NCI-H2081 treated with DMSO at 0.1 percent for 48 hours (cell line): Measurements from ENCODE around the gene LHFPL5.

Experiments
- DNase-seq: peaks from one replicate; lab custom pipeline; 2025; lab: John Stamatoyannopoulos, UW

LHFPL5 gene

DNA sequence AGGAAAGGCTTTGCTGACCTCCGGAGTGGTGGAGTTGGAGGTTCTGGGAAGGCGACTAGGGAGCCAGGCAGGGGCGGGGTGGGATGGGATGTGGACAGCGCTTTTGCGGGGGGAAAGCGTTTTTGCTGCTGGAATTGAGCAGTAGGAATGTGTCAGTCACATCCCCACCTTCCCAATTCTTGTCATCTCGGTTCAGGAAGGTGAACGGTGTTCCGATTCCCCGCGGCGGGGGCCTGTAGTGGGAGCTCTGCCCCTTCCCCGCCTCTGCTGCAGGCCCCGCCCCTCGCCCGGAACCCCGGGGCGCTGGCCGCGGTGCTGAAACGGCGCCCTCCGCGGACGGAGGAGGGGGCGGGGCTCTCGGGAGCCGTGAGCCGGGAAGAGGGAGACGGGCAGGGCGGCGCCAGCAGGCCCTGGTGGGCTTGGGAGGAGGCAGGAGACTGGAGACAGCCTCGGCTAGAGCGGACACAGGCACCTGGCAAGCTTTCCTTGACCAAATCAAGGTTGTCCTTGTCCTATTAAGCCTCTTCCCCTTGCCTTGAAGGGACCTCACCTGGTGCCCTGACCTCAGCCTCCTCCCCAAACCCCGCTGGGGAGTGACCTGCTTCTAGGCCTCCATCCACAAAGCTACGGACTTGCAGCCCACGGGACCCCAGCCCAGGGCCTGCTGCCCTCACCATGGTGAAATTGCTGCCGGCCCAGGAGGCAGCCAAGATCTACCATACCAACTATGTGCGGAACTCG lies at the start of gene LHFPL5:
Gene LHFPL5 (plus strand): TSS at position 357 of the 741 bp plus-strand sequence. CDS start 319 bp downstream, at position 676.
- DNase-seq, result peak; percentile 6

DNA sequence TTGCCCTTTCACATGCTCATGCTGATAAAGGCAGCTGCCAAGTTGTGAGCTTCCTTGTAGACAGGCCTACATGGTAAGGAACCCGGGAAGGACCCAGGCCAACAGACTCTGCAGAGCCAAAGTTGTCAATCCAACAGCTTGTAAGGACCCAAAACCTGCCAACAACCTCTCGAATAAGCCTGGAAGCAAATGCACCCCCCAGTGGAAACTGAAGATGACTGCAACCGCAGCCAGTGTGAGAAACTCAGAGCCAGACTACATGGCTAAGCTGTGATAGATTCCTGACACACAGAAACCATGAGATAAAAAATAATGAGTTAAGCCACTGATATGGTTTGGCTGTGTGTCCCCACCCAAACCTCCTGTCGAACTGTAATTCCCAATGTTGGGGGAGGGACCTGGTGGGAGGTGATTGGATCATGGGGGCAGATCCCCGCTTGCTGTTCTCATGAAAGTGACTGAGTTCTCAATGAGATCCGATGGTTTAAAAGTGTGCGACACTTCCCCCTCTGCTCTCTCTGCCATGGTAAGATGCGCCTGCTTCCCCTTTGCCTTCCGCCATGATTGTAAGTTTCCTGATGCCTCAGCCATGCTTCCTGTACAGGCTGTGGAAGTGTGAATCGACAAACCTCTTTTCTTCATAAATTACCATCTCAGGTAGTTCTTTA lies 47.6 kb upstream of the LHFPL5 start:
- no peak for DNase-seq

DNA sequence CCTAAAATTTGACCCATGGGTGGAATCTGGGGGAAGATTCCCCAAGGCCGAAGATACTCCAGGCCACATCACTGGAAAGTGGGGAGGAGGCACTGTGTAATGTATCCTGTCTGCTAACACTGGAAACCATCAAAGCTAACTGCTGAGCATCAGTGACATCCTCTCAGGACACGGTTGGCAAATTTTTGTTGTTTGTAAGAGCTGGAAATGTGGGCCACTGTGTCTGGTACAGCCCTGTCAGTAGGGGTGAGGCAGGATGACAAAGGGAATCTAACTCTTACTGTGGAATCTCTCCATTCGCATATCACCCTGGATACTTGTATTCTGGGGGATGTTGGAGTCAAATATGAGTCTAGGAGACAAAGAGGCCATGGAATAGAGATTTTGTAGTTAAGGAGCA lies 45.7 kb upstream of the LHFPL5 start:
- DNase-seq, result no peak

DNA sequence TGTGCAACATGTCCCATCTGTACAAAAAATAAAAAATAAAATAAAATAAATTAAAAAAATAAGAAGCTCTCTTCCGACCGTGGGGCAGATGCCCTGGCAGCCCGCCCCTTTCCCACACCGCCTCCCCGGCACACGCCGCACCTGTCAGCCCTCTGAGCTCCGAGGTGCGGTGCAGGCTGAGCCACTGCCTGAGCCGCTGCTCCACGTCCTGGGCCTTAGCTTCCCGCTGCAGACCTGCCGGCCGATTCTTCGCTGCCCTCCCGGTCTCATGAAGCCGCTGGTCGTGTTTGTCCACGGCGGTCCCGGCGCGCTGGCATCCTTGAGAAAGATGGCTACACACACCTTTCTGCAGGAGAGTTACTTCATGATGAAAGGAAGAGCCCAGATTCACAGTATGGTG lies 39.4 kb upstream of the LHFPL5 start:
- DNase-seq, result no peak

DNA sequence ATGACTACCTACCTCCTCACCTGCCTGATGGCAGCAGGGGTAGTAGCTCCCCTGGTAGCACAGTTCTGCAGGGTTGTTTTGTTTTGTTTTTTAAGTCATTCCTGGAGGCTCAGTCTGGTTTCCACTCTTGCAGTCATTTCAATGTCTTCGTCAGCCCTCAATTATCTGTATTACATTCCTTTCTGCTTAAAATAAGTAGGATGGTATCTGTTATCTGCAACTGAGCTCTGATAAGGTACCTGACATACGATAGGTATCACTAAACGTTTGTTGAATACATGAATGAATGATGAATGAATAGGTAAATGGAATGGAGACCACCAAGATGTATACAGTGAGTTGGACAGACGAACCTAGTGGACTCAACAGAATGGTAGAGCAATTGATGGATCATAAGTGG lies 35.9 kb upstream of the LHFPL5 start:
- no peak for DNase-seq

DNA sequence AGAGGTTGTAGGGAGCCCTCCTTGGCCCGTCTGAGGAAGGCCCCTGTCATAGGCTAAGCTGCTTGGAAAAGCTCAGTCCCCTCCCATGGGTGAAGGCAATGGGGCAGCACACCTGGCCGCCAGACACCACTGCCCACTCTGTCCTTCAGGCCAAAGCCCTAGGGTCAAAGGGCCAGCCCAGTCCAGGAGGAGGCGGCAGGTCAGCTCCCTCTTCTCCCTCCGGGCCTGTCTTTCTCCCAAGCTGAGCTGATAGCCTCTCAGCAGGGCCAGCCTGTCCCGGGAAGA lies 33.9 kb upstream of the LHFPL5 start:
- DNase-seq, result no peak

DNA sequence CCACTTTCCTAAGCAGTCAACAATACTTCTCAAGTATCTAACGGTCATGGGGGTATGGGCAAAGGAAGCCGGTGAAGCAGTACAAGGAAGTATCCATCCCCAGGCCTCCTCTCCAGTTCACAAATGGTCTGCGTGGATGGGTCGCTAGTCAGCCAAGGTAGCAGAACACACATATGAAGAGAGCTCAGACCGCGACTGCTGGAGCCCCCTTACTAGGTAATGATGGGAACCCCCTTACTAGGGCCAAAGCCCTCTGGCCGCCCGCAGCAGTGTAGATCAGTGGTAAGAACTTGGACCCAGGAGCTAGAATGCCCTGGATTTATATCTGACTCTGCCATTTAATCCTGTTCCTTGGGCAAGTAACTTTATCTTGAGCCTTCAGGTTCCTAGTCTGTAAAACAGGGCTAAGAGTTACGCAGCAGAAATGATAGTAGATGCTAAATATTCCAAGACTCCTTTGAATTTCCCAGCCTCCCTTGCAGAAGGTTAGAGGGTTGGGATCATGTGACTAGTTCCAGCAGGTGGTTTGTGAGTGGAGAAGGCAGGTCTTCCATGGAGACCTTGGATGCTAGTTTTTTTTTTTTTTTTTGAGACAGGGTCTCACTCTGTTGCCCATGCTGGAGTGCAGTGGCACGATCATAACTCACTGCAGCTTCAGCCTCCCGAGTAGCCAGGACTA lies 30.9 kb upstream of the LHFPL5 start:
- DNase-seq, result no peak

DNA sequence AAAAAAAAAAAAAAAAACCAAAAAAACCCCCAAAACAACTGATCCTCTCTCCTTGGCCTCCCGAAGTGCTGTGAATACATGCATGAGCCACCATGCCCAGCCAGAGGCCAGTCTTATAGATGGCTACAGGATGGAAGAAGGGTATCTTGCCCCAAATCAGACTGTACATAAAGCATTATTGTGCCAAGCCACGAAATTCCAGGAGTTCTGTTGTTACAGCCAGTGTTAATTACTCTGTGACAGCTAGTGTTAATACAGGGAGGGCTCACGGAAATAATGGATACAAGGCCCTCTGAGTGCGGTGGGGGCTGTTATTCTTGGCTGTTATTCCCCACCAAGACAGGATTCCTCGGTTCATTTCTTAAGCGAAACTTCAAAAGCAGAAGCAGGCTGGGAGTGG lies 30.1 kb upstream of the LHFPL5 start:
- DNase-seq, result no peak

DNA sequence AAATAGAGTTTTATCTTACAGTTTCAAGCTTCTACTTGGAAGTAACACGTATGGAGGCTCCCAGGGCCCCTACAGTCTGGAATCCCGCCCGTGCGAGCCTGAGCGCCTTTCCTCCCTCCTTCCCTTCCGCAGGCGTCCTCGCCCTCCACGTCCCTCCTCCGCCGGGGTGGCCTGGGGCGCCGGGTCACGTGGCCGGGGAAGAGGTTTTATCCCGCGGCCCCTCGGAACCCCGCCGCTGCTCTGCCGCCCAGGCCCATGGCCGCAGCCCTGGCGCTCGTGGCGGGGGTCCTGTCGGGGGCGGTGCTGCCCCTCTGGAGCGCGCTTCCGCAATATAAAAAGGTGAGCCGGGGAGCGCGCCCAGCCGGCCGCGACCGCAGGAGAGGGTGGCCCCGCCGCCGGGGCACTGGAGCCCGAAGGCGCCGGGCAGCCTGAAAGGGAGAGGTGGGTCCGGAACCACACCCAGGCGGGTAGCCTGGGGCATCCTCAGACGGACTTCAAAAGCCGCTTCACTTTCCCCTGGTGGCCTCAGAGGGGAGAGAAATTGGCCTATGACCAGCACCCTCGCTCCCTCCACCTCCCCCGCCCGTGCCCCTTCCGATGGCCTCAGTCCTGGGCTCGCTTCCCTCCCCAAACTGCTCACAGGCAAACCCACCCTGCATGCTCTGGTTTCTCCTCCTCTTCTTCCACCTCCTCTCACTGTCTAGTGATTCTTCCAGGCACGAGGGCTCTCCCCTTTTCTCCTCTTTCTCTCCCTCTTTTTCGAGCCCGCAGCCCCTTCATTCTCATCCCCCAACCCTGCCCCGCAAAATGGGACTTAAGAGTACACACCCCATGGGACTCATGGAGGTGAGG lies 28.6 kb upstream of the LHFPL5 start, which contains the start of gene CLPSL2:
Gene CLPSL2 (plus strand): TSS at position 235 of the 852 bp plus-strand sequence. CDS start 21 bp downstream, at position 256.
- no peak for DNase-seq

DNA sequence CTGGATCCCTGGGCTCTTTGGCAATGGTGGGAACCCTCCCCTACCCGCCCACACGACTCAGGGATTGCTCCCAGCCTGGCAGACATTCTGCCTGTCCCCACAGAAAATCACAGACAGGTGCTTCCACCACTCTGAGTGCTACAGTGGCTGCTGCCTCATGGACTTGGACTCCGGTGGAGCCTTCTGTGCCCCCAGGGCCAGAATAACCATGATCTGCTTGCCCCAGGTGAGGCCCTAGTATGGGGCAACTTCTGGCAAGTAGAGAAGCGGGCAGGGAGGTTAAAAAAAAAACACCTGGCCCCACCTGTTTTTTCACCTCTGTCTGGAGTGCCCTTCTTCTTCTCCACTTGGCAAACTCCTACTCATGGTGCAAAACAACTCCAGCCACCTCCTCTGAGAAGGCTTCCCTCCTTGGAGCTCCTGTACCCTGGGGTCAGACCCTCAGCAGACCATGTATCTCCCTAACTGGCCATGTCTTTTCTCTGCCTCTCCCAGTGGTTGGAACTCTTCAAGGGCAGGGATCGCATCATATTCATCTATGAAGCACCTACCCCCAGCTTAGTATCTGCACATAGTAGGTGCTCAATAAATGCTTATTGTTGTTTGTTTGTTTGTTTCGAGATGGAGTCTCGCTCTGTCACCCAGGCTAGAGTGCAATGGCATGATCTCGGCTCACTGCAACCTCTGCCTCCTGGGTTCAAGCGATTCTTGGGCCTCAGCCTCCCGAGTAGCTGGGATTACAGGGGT lies 27.6 kb upstream of the LHFPL5 start:
- DNase-seq, result no peak

DNA sequence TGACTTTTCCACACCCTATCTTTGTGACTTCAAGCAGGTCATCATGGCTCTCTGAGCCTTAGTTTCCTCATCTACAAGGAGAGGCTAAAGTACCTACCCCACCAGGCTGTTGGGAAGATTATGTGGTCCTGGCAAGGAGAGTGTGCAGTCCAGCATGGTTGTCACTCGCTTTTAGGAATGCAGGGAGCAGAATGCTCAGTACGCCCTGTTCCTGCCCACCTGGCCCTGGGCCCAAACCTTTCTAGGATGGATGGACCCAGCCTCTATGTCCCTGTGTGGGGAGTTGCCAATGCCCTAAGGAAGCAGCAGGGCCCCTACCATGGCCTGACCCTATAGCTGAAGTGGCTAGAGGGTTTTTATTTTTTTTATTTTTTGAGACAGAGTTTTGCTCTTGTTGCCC lies 26.7 kb upstream of the LHFPL5 start:
- DNase-seq, result no peak

DNA sequence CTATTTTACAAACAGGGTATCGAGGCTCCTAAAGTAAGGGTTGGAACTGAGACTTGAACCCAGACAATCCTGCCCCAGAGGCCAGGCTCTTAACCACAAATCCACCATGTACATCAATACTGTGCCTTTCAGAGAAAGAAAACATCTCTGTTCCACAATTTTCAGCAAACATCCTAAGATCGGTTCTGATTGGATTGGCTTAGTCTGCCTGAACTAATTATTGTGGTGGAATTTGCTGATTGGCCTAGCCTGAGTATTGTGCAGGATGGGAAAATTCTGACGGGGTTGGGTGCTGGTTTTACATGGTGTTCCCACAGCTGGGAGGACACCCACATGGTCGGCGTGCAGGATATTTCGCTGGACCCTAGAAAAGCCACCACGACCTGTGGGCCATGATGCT lies 24.4 kb upstream of the LHFPL5 start, which contains the start of gene CLPSL1:
Gene CLPSL1 (plus strand): TSS at position 301 of the 400 bp plus-strand sequence. CDS start 92 bp downstream, at position 393.
- no peak for DNase-seq

DNA sequence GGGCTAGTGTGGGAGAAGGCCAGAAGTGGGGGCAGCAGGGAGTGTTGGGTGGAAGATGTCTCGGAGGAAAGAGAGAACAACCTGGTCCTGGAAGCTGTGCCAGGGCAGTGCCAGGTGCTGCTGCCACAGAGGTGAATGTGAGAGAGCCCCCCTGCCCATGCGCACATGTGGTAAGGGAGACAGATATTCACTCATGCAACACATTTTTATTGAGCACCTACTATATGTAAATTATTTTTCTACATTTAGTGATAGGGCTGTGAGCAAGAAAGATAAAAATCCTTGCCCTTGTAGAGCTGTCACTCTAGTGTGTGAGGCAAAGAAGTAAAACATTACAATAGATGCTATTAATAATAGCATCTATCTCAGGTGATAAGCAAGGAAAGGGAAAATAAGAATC lies 23.9 kb upstream of the LHFPL5 start:
- no peak for DNase-seq

DNA sequence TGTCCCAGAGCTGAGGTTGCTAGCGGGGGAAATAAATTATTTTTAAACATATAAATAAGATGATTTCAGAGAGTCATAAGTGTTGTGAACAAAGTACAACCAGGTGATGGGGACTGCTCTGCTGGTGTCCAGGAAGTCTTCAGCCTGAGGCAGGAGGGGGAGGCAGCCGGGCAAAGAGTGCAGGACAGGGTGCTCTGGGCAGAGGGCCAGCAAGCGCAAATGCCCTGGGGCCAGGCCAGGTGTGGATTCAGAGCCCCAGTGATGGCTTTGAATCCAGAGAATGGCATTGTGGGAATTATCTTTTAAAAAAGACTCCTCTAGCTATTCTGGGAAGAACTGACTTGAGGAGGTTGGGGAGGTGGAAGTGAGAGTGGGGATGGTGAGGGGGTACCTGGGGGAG lies 22.7 kb upstream of the LHFPL5 start:
- peak; percentile 77 for DNase-seq

DNA sequence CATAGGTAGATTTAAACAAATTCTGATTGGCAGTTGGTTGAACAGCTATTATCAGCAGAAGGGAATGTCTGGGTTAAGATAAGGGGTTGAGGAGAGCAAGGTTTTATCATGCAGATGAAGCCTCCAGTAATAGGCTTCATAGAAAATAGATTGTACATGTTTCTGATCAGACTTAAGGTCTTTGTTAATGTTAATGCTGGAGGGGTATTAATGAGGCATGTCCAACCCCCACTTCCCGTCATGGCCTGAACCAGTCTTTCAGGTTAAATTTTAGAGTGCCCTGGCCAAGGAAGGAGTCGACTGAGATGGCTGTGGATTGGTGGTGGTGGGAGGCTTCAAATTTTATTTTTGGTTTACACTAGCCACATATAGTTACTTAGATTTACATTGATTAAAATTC lies 21.0 kb upstream of the LHFPL5 start:
- DNase-seq, result no peak

DNA sequence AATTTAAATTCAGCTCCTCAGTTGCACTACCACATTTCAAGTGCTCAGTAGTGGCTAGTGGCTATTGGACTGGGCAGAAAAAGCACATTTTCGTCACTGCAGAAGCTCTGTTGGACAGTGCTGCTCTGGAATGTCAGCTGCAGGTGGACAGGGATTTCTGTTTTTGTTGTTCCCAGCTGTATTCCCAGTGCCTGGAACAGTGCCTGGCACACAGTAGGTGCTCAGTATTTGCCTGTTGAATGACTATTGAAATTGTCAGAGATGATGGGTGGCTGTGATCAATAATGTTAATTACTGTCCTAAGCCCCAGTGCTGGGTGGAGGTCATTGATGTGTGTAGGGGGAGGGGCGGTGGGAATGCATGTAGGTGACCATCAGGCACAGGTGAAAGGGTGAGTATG lies 18.9 kb upstream of the LHFPL5 start:
- DNase-seq, result no peak

DNA sequence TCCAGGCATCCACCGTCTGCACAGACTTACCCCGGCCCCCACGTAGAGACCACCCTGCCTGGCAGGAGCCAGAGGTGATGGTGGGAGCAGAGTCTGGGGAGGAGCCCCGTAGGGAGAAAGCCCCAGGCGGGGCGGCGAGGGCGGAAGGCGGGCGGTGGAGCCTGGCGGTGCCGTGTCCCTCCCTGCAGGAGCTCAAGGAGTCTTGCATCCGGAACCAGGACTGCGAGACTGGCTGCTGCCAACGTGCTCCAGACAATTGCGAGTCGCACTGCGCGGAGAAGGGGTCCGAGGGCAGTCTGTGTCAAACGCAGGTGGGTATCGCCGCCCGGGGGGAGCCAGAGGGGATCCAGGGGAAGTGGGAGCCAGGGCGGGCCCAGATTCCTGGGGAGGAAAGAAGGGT lies 18.3 kb upstream of the LHFPL5 start:
- no peak for DNase-seq

DNA sequence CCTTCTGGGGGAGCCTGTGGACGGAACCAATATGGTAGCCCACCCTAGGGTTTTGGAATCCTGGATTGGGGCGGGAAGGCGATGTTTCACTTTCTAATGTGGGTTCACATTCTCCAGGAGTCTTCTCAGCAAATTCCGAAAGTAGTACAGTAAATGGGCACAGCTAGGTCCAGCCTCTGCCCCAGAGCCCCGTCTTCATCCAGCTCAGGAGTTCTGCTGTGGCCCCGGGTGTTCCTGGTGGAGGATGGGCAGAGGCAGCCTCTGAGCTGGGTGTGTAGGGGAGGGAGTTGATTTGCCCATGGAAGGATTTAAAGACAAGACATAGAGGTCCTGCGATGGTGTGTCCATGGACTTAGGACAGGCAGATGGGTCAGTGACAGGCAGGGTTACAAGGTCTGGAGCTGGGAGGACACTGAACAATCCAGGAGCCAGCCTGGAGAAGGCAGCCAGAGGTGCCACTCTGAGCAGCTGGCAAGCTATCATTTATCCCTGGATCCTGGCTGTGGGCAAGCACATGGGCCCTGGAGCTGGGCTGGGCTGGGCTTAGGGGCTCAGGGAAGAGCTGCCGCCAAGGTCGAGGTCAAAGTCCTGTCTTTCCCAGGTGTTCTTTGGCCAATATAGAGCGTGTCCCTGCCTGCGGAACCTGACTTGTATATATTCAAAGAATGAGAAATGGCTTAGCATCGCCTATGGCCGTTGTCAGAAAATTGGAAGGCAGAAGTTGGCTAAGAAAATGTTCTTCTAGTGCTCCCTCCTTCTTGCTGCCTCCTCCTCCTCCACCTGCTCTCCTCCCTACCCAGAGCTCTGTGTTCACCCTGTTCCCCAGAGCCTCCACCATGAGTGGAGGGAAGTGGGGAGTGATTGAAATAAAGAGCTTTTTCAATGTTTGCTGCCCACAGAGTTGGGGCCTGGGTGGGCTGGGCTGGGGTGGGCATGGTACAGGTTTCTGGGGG lies 17.6 kb upstream of the LHFPL5 start:
- no peak for DNase-seq

DNA sequence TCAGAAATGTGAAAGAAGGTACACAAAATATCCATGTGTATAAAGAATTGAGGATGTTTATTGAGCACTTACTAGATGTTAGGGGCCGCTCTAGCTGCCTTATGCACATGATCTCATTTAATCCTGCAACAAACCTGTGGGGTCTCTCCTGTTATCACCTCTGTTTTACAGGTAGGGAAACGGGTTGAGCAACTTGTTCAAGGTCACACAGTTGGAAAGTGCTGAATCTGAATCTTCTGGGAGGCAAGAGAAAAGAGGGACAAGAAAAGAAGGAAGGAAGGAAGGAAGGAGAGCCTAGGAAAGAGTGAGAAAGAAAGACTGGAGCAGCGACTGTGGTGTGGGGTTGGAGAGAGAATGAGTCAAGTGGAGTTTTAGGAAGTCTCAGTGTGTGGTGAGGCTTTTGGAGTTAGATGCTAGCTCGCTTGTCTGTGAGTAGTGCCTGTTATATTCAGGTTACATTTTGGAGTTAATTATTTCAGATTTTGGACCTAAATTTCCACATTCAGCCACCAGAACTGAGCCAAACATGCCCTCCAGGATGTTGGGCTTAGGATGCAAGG lies 16.6 kb upstream of the LHFPL5 start:
- DNase-seq, result no peak

DNA sequence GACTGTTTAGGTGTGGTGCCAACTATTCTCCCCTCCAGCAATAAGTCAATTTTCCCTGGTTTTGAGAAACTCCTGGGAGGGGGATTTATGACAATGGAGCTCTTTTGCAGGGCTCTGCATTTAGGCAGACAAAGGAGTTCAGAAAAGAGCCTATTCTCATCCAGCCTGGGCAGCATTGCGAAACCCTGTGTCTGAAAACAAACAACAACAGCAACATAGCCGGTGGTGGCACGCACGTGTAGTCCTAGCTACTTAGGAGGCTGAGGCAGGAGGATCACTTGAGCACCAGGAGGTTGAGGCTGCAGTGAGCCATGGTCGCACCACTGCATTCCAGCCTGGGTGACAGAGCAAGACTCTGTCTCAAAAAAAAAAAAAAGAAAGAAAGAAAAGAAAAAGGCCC lies 14.5 kb upstream of the LHFPL5 start:
- no peak for DNase-seq
